Muscle of arm (tissue), 12 donors: ENCODE data around the gene IQGAP3. TPM values are rescaled to one million over a fixed set of nuclear protein-coding genes. Genes with fewer than 3 reads are reported as not detected.
"Not testable (repeated sequence)": the region's sequence is repeated elsewhere in the genome, so short reads cannot be mapped to it uniquely, and the experiment has no call there.

Source experiments
- DNase-seq: peaks from one replicate; pipeline ENCODE4 v3.0.0-alpha.2; 2013
- polyA plus RNA-seq, 12 donors: library from polyadenylated mRNA; unstranded; fragments of 120-200 nt; gene quantifications; one replicate each; pipeline ENCODE4 v1.2.1, GENCODE V29; 2013; ENCODE audit not compliant: insufficient read length in 12 of 12

IQGAP3 gene
- polyA plus RNA-seq, 12 donors: 4.6 to 15.7 (median 7.9) TPM; not detected in 1

- no peak for DNase-seq
These were observed 21.3 kb upstream of the IQGAP3 start for GRCh38 chr1:156593661-156593989.

GRCh38 chr1:156592910-156593660 lies 20.7 kb upstream of the IQGAP3 start:
- no peak for DNase-seq

GRCh38 chr1:156592158-156592909 lies 20.0 kb upstream of the IQGAP3 start:
- no peak for DNase-seq

- DNase-seq: peak; percentile 57
These were observed 19.2 kb upstream of the IQGAP3 start, which contains the start of gene NAXE for GRCh38 chr1:156591432-156592157. Gene NAXE, plus strand, starts transcription at chr1:156591776. Its CDS starts 29 bp downstream, at chr1:156591805.

- DNase-seq: no peak
These were observed 18.7 kb upstream of the IQGAP3 start for GRCh38 chr1:156591181-156591431.

- DNase-seq: no peak
These were observed 18.2 kb upstream of the IQGAP3 start for GRCh38 chr1:156590326-156591180.

GRCh38 chr1:156589546-156589945 lies 17.2 kb upstream of the IQGAP3 start:
- no peak for DNase-seq

GRCh38 chr1:156587927-156588326 lies 15.6 kb upstream of the IQGAP3 start:
- not testable (repeated sequence) for DNase-seq

- DNase-seq: no peak
These were observed 14.6 kb upstream of the IQGAP3 start for GRCh38 chr1:156586892-156587477.

GRCh38 chr1:156586323-156586722 lies 14.0 kb upstream of the IQGAP3 start:
- no peak for DNase-seq

GRCh38 chr1:156584813-156585212 lies 12.4 kb upstream of the IQGAP3 start:
- DNase-seq: no peak

- peak; percentile 74 for DNase-seq
These were observed 11.7 kb upstream of the IQGAP3 start for GRCh38 chr1:156583821-156584622.

- DNase-seq: no peak
These were observed 10.1 kb upstream of the IQGAP3 start for GRCh38 chr1:156582388-156583017.

GRCh38 chr1:156581661-156582387 lies 9.5 kb upstream of the IQGAP3 start:
- DNase-seq: no peak

GRCh38 chr1:156579472-156579871 lies 7.1 kb upstream of the IQGAP3 start, which contains the start of gene TTC24:
Gene TTC24, plus strand, starts transcription at chr1:156579723. Its CDS starts 1,642 bp downstream, at chr1:156581365.
- DNase-seq: no peak

- DNase-seq: no peak
These were observed 5.7 kb upstream of the IQGAP3 start for GRCh38 chr1:156578055-156578454.

- no peak for DNase-seq
These were observed 5.2 kb upstream of the IQGAP3 start for GRCh38 chr1:156577550-156577949.

- DNase-seq: no peak
These were observed 1.8 kb upstream of the IQGAP3 start for GRCh38 chr1:156574039-156574633.

GRCh38 chr1:156572663-156573018 lies 276 bp upstream of the IQGAP3 start:
- no peak for DNase-seq
